ENCODE results near the gene C10orf90.

C10orf90 gene

DNA sequence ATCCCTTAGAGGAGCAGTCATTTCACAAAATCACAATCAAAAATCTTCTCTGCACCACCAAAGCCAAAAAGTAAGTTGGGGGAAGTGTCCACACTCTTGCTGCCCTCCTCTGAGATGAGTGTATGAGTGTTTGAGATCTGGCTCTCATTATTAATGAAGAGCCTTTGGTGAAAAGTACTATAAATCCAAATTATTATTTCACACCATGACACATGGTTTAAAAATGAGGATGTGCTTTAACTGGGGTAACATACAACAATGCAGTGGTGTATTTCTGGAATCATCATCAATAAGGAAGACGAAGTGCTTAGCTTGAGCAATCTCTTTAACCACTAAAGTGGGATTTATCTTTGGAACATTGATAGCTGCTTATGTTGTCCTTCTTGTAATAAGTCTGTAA lies 168.1 kb downstream of the C10orf90 start:
- TF ChIP-seq EZH2phosphoT487 (conservative IDR thresholded peaks at IDR 0.05; ENCODE audit: low read length), result no peak
- TF ChIP-seq, protein P1, sequence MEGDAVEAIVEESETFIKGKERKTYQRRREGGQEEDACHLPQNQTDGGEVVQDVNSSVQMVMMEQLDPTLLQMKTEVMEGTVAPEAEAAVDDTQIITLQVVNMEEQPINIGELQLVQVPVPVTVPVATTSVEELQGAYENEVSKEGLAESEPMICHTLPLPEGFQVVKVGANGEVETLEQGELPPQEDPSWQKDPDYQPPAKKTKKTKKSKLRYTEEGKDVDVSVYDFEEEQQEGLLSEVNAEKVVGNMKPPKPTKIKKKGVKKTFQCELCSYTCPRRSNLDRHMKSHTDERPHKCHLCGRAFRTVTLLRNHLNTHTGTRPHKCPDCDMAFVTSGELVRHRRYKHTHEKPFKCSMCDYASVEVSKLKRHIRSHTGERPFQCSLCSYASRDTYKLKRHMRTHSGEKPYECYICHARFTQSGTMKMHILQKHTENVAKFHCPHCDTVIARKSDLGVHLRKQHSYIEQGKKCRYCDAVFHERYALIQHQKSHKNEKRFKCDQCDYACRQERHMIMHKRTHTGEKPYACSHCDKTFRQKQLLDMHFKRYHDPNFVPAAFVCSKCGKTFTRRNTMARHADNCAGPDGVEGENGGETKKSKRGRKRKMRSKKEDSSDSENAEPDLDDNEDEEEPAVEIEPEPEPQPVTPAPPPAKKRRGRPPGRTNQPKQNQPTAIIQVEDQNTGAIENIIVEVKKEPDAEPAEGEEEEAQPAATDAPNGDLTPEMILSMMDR (IDR thresholded peaks at IDR 0.05; ENCODE audit: insufficient read depth, low read length, poor library complexity, severe bottlenecking), result no peak
- Histone ChIP-seq H3K79me2 (ENCODE audit: insufficient read depth, low read length) (no peaks in the 10 kb centered on the region), H4K20me1 (ENCODE audit: low read depth, low read length) (no peaks in the 10 kb centered on the region), H3K27ac (ENCODE audit: low read depth, low read length) (no peak overlapping the region), H3K27me3 (ENCODE audit: low read length) (no peaks in the 10 kb centered on the region), H3K9me3 (ENCODE audit: insufficient read depth, low read length) (no peaks in the 10 kb centered on the region), H3K9ac (ENCODE audit: low read length) (no peak overlapping the region), H3K4me2 (ENCODE audit: low read depth, low read length, poor library complexity, severe bottlenecking) (no peak overlapping the region), H3K9me2 (replicated peaks; ENCODE audit: insufficient read depth, low read length) (no peaks in the 10 kb centered on the region), H3K4me3 (ENCODE audit: insufficient read depth, low read length, poor library complexity, severe bottlenecking) (no peak overlapping the region), H3F3A (ENCODE audit: insufficient read depth) (no peaks in the 10 kb centered on the region), H3K36me3 (ENCODE audit: low read length) (no peaks in the 10 kb centered on the region), H2AFZ (ENCODE audit: low read depth, low read length, severe bottlenecking) (no peak overlapping the region)

DNA sequence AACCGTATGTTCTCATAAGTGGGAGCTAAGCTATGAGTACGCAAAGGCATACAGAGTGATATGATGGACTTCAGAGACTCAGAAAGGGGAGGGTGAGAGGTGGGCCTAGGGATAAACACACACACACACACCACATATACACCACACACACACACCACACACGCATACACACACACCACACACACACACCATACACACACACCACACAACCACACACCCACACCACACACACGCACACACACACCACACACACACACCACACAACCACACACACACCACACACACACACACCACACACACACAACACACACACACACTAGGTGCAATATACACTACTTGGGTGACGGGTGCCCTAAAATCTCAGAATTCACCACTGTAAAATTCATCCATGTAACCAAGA lies 168.7 kb downstream of the C10orf90 start:
- H3K79me2 ChIP-seq (ENCODE audit: insufficient read depth, low read length), result no peaks in the 10 kb centered on the region
- no peaks in the 10 kb centered on the region for H3K9me3 ChIP-seq (ENCODE audit: insufficient read depth, low read length)
- H3K27ac ChIP-seq (ENCODE audit: low read depth, low read length), result no peak overlapping the region
- no peak overlapping the region for H3K4me2 ChIP-seq (ENCODE audit: low read depth, low read length, poor library complexity, severe bottlenecking)
- no peaks in the 10 kb centered on the region for H4K20me1 ChIP-seq (ENCODE audit: low read depth, low read length)
- H3K9ac ChIP-seq (ENCODE audit: low read length), result no peak overlapping the region
- no peaks in the 10 kb centered on the region for H3K9me2 ChIP-seq (replicated peaks; ENCODE audit: insufficient read depth, low read length)
- no peaks in the 10 kb centered on the region for H3F3A ChIP-seq (ENCODE audit: insufficient read depth)
- H2AFZ ChIP-seq (ENCODE audit: low read depth, low read length, severe bottlenecking), result no peak overlapping the region
- TF ChIP-seq EZH2phosphoT487 (conservative IDR thresholded peaks at IDR 0.05; ENCODE audit: low read length), result no peak
- TF ChIP-seq, protein P1 (IDR thresholded peaks at IDR 0.05; ENCODE audit: insufficient read depth, low read length, poor library complexity, severe bottlenecking), result no peak
- no peaks in the 10 kb centered on the region for H3K27me3 ChIP-seq (ENCODE audit: low read length)
- H3K36me3 ChIP-seq (ENCODE audit: low read length), result no peaks in the 10 kb centered on the region
- no peak overlapping the region for H3K4me3 ChIP-seq (ENCODE audit: insufficient read depth, low read length, poor library complexity, severe bottlenecking)

DNA sequence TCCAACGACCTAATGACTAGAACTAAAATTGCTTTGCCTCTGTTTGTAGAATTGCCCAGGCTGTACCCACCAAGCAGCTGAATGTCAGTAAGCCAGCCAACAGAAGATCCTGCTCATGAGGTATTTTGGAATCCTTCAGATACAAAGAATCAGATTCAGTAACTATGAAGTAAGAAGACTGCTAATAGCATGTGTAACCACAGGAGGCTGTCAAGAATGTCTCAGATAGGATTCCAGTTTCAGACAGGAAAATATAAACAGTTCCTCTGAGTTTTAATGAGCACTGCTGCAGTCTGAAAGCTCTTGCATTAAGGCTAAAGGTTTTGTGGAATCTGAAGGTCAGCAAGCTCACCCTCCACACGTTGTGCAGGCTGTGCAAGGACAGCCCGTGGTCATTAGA lies 169.6 kb downstream of the C10orf90 start:
- no peaks in the 10 kb centered on the region for H3K79me2 ChIP-seq (ENCODE audit: insufficient read depth, low read length)
- H3F3A ChIP-seq (ENCODE audit: insufficient read depth), result no peaks in the 10 kb centered on the region
- H3K36me3 ChIP-seq (ENCODE audit: low read length), result no peaks in the 10 kb centered on the region
- H3K9me2 ChIP-seq (replicated peaks; ENCODE audit: insufficient read depth, low read length), result no peaks in the 10 kb centered on the region
- H3K4me2 ChIP-seq (ENCODE audit: low read depth, low read length, poor library complexity, severe bottlenecking), result no peak overlapping the region
- no peak overlapping the region for H3K27ac ChIP-seq (ENCODE audit: low read depth, low read length)
- H2AFZ ChIP-seq (ENCODE audit: low read depth, low read length, severe bottlenecking), result no peak overlapping the region
- TF ChIP-seq, protein P1 (IDR thresholded peaks at IDR 0.05; ENCODE audit: insufficient read depth, low read length, poor library complexity, severe bottlenecking), result no peak
- TF ChIP-seq EZH2phosphoT487 (conservative IDR thresholded peaks at IDR 0.05; ENCODE audit: low read length), result no peak
- no peaks in the 10 kb centered on the region for H4K20me1 ChIP-seq (ENCODE audit: low read depth, low read length)
- H3K4me3 ChIP-seq (ENCODE audit: insufficient read depth, low read length, poor library complexity, severe bottlenecking), result no peak overlapping the region
- no peaks in the 10 kb centered on the region for H3K27me3 ChIP-seq (ENCODE audit: low read length)
- no peaks in the 10 kb centered on the region for H3K9me3 ChIP-seq (ENCODE audit: insufficient read depth, low read length)
- H3K9ac ChIP-seq (ENCODE audit: low read length), result no peak overlapping the region

All from SU-DHL-6 (cell line).